GM21786 (cell line): ENCODE measurements around the gene GSTP1.
"Not testable (repeated sequence)": the region's sequence is repeated elsewhere in the genome, so short reads cannot be mapped to it uniquely, and the experiment has no call there.

Source experiments
- ATAC-seq: cut with Tn5 transposase; IDR thresholded peaks from one replicate; pipeline ENCODE4 v1.9.1; 2021; ENCODE audit not compliant: unreplicated experiment

GSTP1 gene

GRCh38 chr11:67613313-67613959, 29.8 kb downstream of the GSTP1 start:
- no peak for ATAC-seq

DNA sequence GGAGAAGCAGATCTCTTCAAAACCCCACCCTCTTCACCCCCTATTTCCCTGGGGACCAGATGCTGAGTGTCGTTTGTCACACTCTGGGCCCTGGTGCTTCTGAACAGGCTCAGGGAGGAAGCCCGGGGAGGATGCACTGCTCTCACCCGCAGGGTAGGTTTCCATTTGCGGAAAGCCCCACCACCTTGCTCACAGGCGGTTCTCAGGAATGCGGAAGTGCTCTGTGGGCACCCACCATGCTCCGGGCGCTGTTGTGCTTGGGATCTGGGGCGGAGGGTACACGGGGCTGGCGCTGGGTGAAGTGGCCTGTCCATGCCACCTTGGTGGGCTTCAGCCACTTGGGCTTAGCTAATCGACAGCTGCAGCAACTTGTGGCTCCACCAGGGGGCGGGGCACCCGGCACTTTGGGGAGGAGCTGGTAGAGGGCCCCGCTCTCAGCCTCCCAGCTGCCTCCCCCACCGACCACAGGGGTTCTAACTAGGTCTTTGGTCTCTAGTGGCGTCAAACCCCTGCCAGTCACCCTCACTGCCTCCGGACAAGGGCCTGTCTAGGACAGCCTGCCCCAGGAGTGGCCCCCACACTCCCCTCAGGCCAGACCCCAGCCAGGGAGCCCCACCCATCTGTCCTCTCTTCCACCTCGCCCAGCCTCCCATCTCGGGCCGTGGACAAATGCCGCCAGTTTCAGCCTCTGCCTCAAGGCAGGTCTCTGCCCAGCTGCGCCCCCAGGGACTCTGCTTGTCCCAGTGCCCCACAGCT, 30.5 kb downstream of the GSTP1 start:
- peak; percentile 78 for ATAC-seq

DNA sequence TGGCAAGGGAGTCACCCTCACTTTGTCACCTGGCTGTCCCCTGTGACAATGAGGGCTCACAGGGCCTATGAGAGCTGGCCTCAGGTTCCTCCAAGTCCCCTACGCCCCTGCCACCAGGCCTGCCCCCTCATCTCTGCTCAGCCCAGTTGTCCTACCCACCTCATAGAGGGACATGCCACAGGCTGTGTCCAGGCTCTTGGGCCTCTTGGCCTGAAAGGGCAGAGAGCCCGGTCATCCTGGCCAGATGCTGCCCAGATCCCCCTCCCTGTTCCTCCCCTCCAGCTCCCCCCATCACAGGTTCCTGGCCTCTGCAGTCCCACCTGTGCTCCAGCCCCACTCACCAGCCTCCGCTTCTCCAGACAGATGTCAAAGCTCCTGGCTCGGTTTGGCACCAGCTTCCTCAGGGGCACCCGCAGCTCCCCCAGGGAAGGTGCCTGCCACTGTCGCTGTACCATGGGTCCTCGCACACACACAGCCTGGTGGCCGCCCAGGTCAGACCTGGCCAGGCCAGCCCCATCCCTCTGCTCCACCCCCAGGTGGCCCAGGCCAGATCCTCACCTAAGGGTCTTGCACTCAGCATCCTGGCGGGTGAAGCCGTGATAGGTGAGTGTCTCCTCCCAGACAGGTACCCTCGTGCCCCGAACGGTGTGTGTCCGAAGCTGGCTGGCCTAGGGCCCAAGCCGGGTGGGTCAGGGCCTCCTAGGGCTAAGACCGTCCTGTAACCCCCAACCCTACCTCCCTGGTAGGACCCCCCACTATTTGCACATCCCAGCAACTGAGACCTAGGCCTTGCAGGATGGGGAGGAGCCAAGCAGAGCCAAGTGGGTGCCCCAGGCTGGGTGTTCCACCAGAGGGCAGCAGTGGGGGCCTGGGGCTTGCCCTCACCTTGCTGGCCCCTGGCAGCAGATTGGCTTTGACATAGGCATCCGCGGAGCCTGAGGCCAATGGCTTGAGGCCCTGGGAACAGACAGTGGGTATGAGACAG, 31.4 kb downstream of the GSTP1 start:
- ATAC-seq, result no peak

- ATAC-seq, result no peak
These were observed 32.3 kb downstream of the GSTP1 start for GRCh38 chr11:67615728-67616430.

GRCh38 chr11:67616431-67617242, 33.0 kb downstream of the GSTP1 start:
- ATAC-seq, result no peak

- no peak for ATAC-seq
These were observed 33.8 kb downstream of the GSTP1 start for GRCh38 chr11:67617243-67617953.

DNA sequence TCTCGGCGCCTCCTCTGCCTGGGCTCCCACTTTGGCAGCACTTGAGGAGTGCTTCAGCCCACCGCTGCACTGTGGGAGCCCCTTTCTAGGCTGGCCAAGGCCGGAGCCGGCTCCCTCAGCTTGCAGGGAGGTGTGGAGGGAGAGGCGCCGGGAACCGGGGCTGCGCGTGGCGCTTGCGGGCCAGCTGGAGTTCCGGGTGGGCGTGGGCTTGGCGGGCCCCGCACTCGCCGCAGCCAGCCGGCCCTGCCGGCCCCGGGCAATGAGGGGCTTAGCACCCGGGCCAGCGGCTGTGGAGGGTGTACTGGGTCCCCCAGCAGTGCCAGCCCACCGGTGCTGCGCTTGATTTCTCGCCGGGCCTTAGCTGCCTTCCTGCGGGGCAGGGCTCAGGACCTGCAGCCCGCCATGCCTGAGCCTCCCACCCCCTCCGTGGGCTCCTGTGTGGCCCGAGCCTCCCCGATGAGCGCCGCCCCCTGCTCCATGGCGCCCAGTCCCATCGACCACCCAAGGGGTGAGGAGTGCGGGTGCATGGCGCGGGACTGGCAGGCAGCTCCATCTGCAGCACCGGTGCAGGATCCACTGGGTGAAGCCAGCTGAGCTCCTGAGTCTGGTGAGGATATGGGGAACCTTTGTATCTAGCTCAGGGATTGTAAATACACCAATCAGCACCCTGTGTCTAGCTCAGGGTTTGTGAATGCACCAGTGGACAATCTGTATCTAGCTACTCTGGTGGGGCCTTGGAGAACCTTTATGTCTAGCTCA, 35.5 kb downstream of the GSTP1 start:
- not testable (repeated sequence) for ATAC-seq

DNA sequence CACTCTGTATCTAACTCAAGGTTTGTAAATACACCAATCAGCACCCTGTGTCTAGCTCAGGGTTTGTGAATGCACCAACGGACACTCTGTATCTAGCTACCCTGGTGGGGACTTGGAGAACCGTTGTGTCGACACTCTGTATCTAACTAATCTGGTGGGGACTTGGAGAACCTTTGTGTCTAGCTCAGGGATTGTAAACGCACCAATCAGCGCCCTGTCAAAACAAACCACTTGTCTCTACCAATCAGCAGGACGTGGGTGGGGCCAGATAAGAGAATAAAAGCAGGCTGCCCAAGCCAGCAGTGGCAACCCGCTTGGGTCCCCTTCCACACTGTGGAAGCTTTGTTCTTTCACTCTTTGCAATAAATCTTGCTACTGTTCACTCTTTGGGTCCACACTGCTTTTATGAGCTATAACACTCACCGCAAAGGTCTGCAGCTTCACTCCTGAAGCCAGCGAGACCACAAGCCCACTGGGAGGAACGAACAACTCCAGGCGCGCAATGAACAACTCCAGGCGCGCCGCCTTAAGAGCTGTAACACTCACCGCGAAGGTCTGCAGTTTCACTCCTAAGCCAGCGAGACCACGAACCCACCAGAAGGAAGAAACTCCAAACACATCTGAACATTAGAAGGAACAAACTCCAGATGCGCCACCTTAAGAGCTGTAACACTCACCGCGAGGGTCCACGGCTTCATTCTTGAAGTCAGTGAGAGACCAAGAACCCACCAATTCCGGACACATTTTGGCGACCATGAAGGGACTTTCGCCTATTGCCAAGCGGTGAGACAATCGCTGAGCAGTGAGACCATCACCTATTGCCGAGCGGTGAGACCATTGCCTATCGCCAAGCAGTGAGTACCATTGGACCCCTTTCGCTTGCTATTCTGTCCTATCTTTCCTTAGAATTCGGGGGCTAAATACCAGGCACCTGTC, 36.3 kb downstream of the GSTP1 start:
- ATAC-seq, result not testable (repeated sequence)

DNA sequence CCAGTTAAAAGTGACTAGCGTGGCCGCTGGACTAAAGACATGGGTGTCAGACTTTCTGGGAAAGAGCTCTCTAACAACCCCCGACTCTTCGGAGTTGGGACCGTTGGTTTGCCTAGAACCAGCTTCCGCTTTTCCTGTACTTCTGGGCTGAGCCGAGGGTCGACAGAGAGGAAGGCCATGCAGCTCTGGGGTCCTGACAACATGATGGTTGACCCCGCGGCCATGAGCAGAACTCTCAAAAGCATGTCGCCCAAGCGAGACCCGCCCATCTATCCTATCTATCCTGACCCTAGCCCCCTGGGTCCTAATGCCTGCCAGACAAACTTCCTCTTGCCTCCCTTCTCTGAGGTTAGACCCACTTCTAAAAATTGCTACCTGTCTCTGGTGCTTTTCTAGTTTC, 37.0 kb downstream of the GSTP1 start:
- not testable (repeated sequence) for ATAC-seq

- not testable (repeated sequence) for ATAC-seq
These were observed 38.3 kb downstream of the GSTP1 start for GRCh38 chr11:67621928-67622327.

GRCh38 chr11:67622905-67623304, 39.3 kb downstream of the GSTP1 start:
- ATAC-seq, result not testable (repeated sequence)

DNA sequence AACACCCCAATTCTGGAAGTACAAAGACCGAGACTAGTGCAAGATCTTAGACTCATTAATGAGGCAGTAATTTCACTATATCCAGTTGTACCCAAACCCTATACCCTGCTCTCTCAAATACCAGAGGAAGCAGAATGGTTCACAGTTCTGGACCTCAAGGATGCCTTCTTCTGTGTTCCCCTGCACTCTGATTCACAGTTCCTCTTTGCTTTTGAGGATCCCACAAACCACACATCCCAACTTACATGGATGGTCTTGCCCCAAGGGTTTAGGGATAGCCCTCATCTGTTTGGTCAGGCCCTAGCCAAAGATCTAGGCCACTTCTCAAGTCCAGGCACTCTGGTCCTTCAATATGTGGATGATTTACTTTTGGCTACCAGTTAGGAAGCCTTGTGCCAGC, 40.2 kb downstream of the GSTP1 start:
- ATAC-seq, result not testable (repeated sequence)

- ATAC-seq, result not testable (repeated sequence)
These were observed 42.7 kb downstream of the GSTP1 start for GRCh38 chr11:67626131-67626833.

DNA sequence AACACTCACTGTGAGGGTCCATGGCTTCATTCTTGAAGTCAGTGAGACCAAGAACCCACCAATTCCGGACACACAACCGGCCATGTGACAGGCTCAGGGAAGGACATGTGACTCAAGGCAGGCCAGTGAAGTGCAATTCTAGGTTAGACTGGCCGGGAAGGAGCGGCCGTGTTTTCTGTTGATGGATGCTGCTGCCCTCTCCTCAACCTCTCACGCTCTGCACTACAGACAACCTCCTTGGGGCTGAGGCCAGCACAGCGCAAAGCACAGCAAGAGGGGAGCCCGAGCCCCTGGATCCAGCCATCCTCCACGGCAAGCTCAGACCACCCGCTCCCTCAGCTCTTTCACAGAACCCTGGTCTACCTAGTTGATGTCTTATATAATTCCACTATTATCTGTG, 43.4 kb downstream of the GSTP1 start:
- ATAC-seq, result no peak

DNA sequence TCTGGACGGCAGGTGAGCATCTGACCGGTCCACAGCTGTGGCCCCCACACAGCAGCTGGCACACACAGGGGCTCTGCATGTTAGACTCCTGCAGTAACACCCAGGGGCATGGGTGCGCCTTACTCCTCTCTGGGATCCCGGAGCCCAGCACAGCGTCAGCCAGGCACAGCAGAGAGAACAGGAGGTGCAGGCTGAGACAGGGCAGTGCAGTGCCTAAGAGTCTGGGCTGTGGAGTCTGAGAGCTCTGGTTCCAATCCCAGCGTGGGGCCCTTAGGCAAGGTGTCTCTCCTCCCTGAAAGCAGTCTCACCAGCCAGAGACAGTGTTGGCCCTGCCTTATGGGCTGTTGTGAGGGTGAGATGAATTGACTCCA, 43.8 kb downstream of the GSTP1 start:
- no peak for ATAC-seq

- no peak for ATAC-seq
These were observed 44.4 kb downstream of the GSTP1 start for GRCh38 chr11:67627812-67628624.
